ENCODE results near the gene NRARP.

- TF ChIP-seq CTCF (conservative IDR thresholded peaks at IDR 0.05 in 1 of 2, IDR thresholded peaks at IDR 0.05 in 1 of 2; ENCODE audit: extremely low read depth in 1 of 2, insufficient read depth in 1 of 2, low read depth in 1 of 2, low read length in 2 of 2) = no peak
- no peak for TF ChIP-seq EZH2 (IDR thresholded peaks at IDR 0.05; ENCODE audit: borderline replicate concordance, low read length)
Measured at GRCh38 chr9:137304383-137305059, 2.5 kb upstream of the NRARP start.

All from mammary epithelial cell (primary cell).